Caco-2 (cell line): ENCODE data around the gene RAB7B. TPM values are rescaled to one million over a fixed set of nuclear protein-coding genes. Genes with fewer than 3 reads are reported as not detected.

ENCODE experiments used
- BruUV-seq: library from RNA; stranded (reverse); fragments of 400-500 nt; replicated peaks from 2 replicates; lab custom pipeline; 2021; lab: Mats Ljungman, UMichigan
- CTCF ChIA-PET: fragments of 300-600 bp; sonication (Branson Sonifier 250); formaldehyde crosslinking; loops from one replicate; lab custom pipeline; 2022; ENCODE audit warnings: antibody characterized with exemption; lab: Charles Lee
- POLR2A ChIA-PET: fragments of 300-600 bp; sonication (Branson Sonifier 250); formaldehyde crosslinking; loops from one replicate; lab custom pipeline; 2022; ENCODE audit warnings: antibody characterized with exemption; lab: Charles Lee
- DNase-seq, 2 experiments: peaks; one replicate each; pipeline versions ENCODE4 v3.0.0 to v3.0.0-alpha.2; 2020 to 2022
- H3K27me3 ChIP-seq: replicated peaks from 2 replicates; pipeline ENCODE4 v1.6.0; 2011; ENCODE audit warnings: low read length; ENCODE audit not compliant: control insufficient read depth, insufficient read depth
- H3K36me3 ChIP-seq: 2 replicates; pipeline ENCODE4 v1.5.1; 2011; ENCODE audit warnings: low read length; ENCODE audit not compliant: control insufficient read depth, insufficient read depth
- H3K4me1 ChIP-seq: fragments of 250-450 bp; sonication (Bioruptor Pico); 2 replicates; pipeline ENCODE4 v1.5.1; 2020; ENCODE audit warnings: mild to moderate bottlenecking
- H3K4me3 ChIP-seq: 2 replicates; pipeline ENCODE4 v1.5.1; 2011; ENCODE audit warnings: low read depth, mild to moderate bottlenecking, control low read depth, low read length
- H3K9me3 ChIP-seq: fragments of 250-450 bp; sonication (Bioruptor Pico); 2 replicates; pipeline ENCODE4 v1.5.1; 2020; ENCODE audit warnings: mild to moderate bottlenecking, moderate library complexity
- H3K27ac Mint-ChIP-seq: one replicate; pipeline ENCODE4 v1.8.0; 2022; ENCODE audit warnings: mixed read lengths; ENCODE audit not compliant: unreplicated experiment
- H3K27me3 Mint-ChIP-seq: one replicate; pipeline ENCODE4 v1.8.0; 2022; ENCODE audit warnings: mixed read lengths; ENCODE audit not compliant: insufficient read depth, unreplicated experiment
- H3K36me3 Mint-ChIP-seq: one replicate; pipeline ENCODE4 v1.8.0; 2022; ENCODE audit warnings: mild to moderate bottlenecking, mixed read lengths; ENCODE audit not compliant: insufficient read depth, unreplicated experiment
- H3K4me1 Mint-ChIP-seq: one replicate; pipeline ENCODE4 v1.8.0; 2022; ENCODE audit warnings: low read depth, mixed read lengths; ENCODE audit not compliant: unreplicated experiment
- H3K4me3 Mint-ChIP-seq: one replicate; pipeline ENCODE4 v1.8.0; 2022; ENCODE audit warnings: mild to moderate bottlenecking, moderate library complexity, mixed read lengths; ENCODE audit not compliant: unreplicated experiment
- H3K9me3 Mint-ChIP-seq: one replicate; pipeline ENCODE4 v1.8.0; 2022; ENCODE audit warnings: mixed read lengths; ENCODE audit not compliant: unreplicated experiment
- CTCF ChIP-seq, 2 experiments: fragments of 200-600 bp in 1 of 2; IDR thresholded peaks; 1 replicate in 1 of 2; 2 replicates in 1 of 2; pipeline versions ENCODE4 v1.5.1 to v1.8.0; 2011 to 2022; ENCODE audit warnings: antibody characterized with exemption in 1 of 2, control low read depth in 1 of 2, inconsistent platforms in 1 of 2, low read depth in 1 of 2, low read length in 1 of 2, mild to moderate bottlenecking in 1 of 2, moderate library complexity in 1 of 2; ENCODE audit not compliant: insufficient read depth in 1 of 2, severe bottlenecking in 1 of 2, unreplicated experiment in 1 of 2
- intact Hi-C: fragments of 100-400 bp; cut with micrococcal nuclease; formaldehyde crosslinking; loops from one replicate; pipeline ENCODE4 v1.10.0; 2022; ENCODE audit not compliant: unreplicated experiment
- total RNA-seq: library from RNA; stranded (reverse); gene quantifications from 2 replicates; pipeline ENCODE4 v1.2.3, GENCODE V29; 2022

RAB7B gene
- total RNA-seq, 1 experiment from 2014 or later: not detected

GRCh38 chr1:206021008-206021625 lies 17.9 kb upstream of the RAB7B start:
- Mint-ChIP-seq H3K9me3 (no peaks in the 10 kb centered on the region), H3K27me3 (no peaks in the 10 kb centered on the region), H3K27ac (no peak overlapping the region), H3K4me3 (no peak overlapping the region), H3K4me1 (peaks cover 11% of the 10 kb centered on the region), H3K36me3 (no peaks in the 10 kb centered on the region)
- TF ChIP-seq CTCF (IDR thresholded peaks at IDR 0.05; ENCODE audit: insufficient read depth in 1 of 2, low read depth in 1 of 2, low read length in 1 of 2, severe bottlenecking in 1 of 2, unreplicated experiment in 1 of 2): no peak
- no TSS peak for BruUV-seq
- no peak for DNase-seq
- no peaks in the 10 kb centered on the region for H3K27me3 ChIP-seq
- POLR2A ChIA-PET: no interaction called here
- H3K4me1 ChIP-seq: peaks cover 7% of the 10 kb centered on the region; the same call in 1 of the 2 replicates
- intact Hi-C loops: no loop called here
- H3K4me3 ChIP-seq: no peak overlapping the region
- no peaks in the 10 kb centered on the region; the same call in 1 of the 2 replicates for H3K9me3 ChIP-seq
- CTCF ChIA-PET: interaction anchor here (0.5 to 1.5 kb wide), 2 partner anchors 85 to 368 kb away, joined by 4 to 6 read pairs; no protein-coding TSS in a partner anchor
- no peaks in the 10 kb centered on the region for H3K36me3 ChIP-seq

GRCh38 chr1:206020393-206021007 lies 17.3 kb upstream of the RAB7B start:
- Mint-ChIP-seq H3K36me3 (no peaks in the 10 kb centered on the region), H3K27ac (no peak overlapping the region), H3K27me3 (no peaks in the 10 kb centered on the region), H3K4me3 (no peak overlapping the region), H3K9me3 (no peaks in the 10 kb centered on the region), H3K4me1 (peaks cover 5% of the 10 kb centered on the region)
- no peaks in the 10 kb centered on the region for H3K36me3 ChIP-seq
- no TSS peak for BruUV-seq
- no peak for DNase-seq
- no peaks in the 10 kb centered on the region for H3K27me3 ChIP-seq
- H3K4me1 ChIP-seq: peaks cover 3% of the 10 kb centered on the region; the same call in 1 of the 2 replicates
- intact Hi-C loops: no loop called here
- ChIA-PET CTCF (interaction anchor here (0.5 to 1.5 kb wide), 2 partner anchors 86 to 367 kb away, joined by 4 to 6 read pairs; no protein-coding TSS in a partner anchor), POLR2A (no interaction called here)
- no peaks in the 10 kb centered on the region for H3K9me3 ChIP-seq
- H3K4me3 ChIP-seq: no peak overlapping the region
- TF ChIP-seq CTCF (IDR thresholded peaks at IDR 0.05; ENCODE audit: insufficient read depth in 1 of 2, low read depth in 1 of 2, low read length in 1 of 2, severe bottlenecking in 1 of 2, unreplicated experiment in 1 of 2): no peak

GRCh38 chr1:206015071-206015470 lies 11.9 kb upstream of the RAB7B start:
- no peaks in the 10 kb centered on the region for H3K9me3 ChIP-seq
- BruUV-seq: no TSS peak
- Mint-ChIP-seq H3K27ac (no peak overlapping the region), H3K36me3 (no peaks in the 10 kb centered on the region), H3K4me1 (no peaks in the 10 kb centered on the region), H3K4me3 (no peak overlapping the region), H3K27me3 (no peaks in the 10 kb centered on the region), H3K9me3 (no peaks in the 10 kb centered on the region)
- no peaks in the 10 kb centered on the region for H3K36me3 ChIP-seq
- POLR2A ChIA-PET: no interaction called here
- H3K4me3 ChIP-seq: no peak overlapping the region
- no peak for TF ChIP-seq CTCF (IDR thresholded peaks at IDR 0.05; ENCODE audit: insufficient read depth in 1 of 2, low read depth in 1 of 2, low read length in 1 of 2, severe bottlenecking in 1 of 2, unreplicated experiment in 1 of 2)
- intact Hi-C loops: no loop called here
- no peaks in the 10 kb centered on the region for H3K4me1 ChIP-seq
- no peak for DNase-seq
- CTCF ChIA-PET: no interaction called here
- no peaks in the 10 kb centered on the region for H3K27me3 ChIP-seq
